Gastrocnemius medialis (tissue), 4 donors: ENCODE data around the gene C4orf50.

Experiments
- CTCF ChIP-seq, 5 experiments: fragments of 450-650 bp in 3 of 5; fragments of 200-600 bp in 2 of 5; sonication (generic) in 2 of 5; IDR thresholded peaks in 4 of 5; conservative IDR thresholded peaks in 1 of 5; 1 replicate in 4 of 5; 2 replicates in 1 of 5; pipeline ENCODE4 v1.5.1; 2016 to 2019; ENCODE audit warnings: antibody characterized with exemption in 5 of 5, mild to moderate bottlenecking in 3 of 5, moderate library complexity in 3 of 5
- POLR2A ChIP-seq, 2 donors: fragments of 450-650 bp; IDR thresholded peaks; one replicate each; pipeline ENCODE4 v1.6.1; 2017; ENCODE audit warnings: antibody characterized with exemption in 2 of 2, mild to moderate bottlenecking in 2 of 2, moderate library complexity in 2 of 2

- TF ChIP-seq POLR2A (IDR thresholded peaks at IDR 0.05) (no peak), CTCF (IDR thresholded peaks at IDR 0.05 in 4 of 5, conservative IDR thresholded peaks at IDR 0.05 in 1 of 5) (no peak)
These were observed 92.6 kb downstream of the C4orf50 start for GRCh38 chr4:5925419-5926200.
